ENCODE data around the gene TXNIP.

Gene TXNIP

GRCh38 chr1:145961109-145961424 is 35.3 kb downstream of the TXNIP start:
- Histone ChIP-seq H3K4me2 (ENCODE audit: low read length) (peak overlapping the region; percentile 98), H3K36me3 (replicated peaks; ENCODE audit: low read depth, low read length) (no peaks in the 10 kb centered on the region), H3K4me1 (ENCODE audit: low read length) (peaks cover 47% of the 10 kb centered on the region), H3K27ac (ENCODE audit: low read length) (no peak overlapping the region), H3K4me3 (ENCODE audit: low read length) (peak overlapping the region; percentile 81), H3K79me2 (ENCODE audit: low read length) (peaks cover 9% of the 10 kb centered on the region), H3K9ac (ENCODE audit: low read length) (peak overlapping the region; percentile 73; the same call in 1 of the 2 replicates), H4K20me1 (ENCODE audit: insufficient read depth, low read length) (no peaks in the 10 kb centered on the region), H3K27me3 (ENCODE audit: low read depth, low read length) (peaks cover 18% of the 10 kb centered on the region), H3K9me3 (ENCODE audit: insufficient read depth, low read length) (no peaks in the 10 kb centered on the region), H2AFZ (ENCODE audit: low read depth, low read length) (0 out of 2 replicates have a peak overlapping the region, but pooled peaks have one; percentile 24)
- TF ChIP-seq CTCF (IDR thresholded peaks at IDR 0.05; ENCODE audit: low read depth, low read length) (no peak), EZH2phosphoT487 (IDR thresholded peaks at IDR 0.05; ENCODE audit: low read depth) (no peak)

GRCh38 chr1:145960468-145961108 is 35.8 kb downstream of the TXNIP start:
- Histone ChIP-seq H3K79me2 (ENCODE audit: low read length) (peaks cover 9% of the 10 kb centered on the region), H3K4me3 (ENCODE audit: low read length) (peak overlapping the region; percentile 81), H3K27ac (ENCODE audit: low read length) (no peak overlapping the region), H3K36me3 (replicated peaks; ENCODE audit: low read depth, low read length) (no peaks in the 10 kb centered on the region), H3K27me3 (ENCODE audit: low read depth, low read length) (peaks cover 18% of the 10 kb centered on the region), H2AFZ (ENCODE audit: low read depth, low read length) (peak overlapping the region; percentile 24), H3K9ac (ENCODE audit: low read length) (peak overlapping the region; percentile 73), H4K20me1 (ENCODE audit: insufficient read depth, low read length) (no peaks in the 10 kb centered on the region), H3K4me1 (ENCODE audit: low read length) (peaks cover 50% of the 10 kb centered on the region), H3K4me2 (ENCODE audit: low read length) (peak overlapping the region; percentile 98), H3K9me3 (ENCODE audit: insufficient read depth, low read length) (no peaks in the 10 kb centered on the region)
- TF ChIP-seq EZH2phosphoT487 (IDR thresholded peaks at IDR 0.05; ENCODE audit: low read depth), result no peak
- no peak for TF ChIP-seq CTCF (IDR thresholded peaks at IDR 0.05; ENCODE audit: low read depth, low read length)

- H2AFZ ChIP-seq (ENCODE audit: low read depth, low read length), result no peak overlapping the region
- H3K27me3 ChIP-seq (ENCODE audit: low read depth, low read length), result peaks cover 18% of the 10 kb centered on the region
- no peaks in the 10 kb centered on the region for H4K20me1 ChIP-seq (ENCODE audit: insufficient read depth, low read length)
- no peaks in the 10 kb centered on the region for H3K36me3 ChIP-seq (replicated peaks; ENCODE audit: low read depth, low read length)
- H3K4me1 ChIP-seq (ENCODE audit: low read length), result peaks cover 45% of the 10 kb centered on the region
- H3K27ac ChIP-seq (ENCODE audit: low read length), result no peak overlapping the region
- peak overlapping the region; percentile 81 for H3K4me3 ChIP-seq (ENCODE audit: low read length)
- peaks cover 9% of the 10 kb centered on the region for H3K79me2 ChIP-seq (ENCODE audit: low read length)
- no peak overlapping the region for H3K9ac ChIP-seq (ENCODE audit: low read length)
- peak overlapping the region; percentile 98 for H3K4me2 ChIP-seq (ENCODE audit: low read length)
- H3K9me3 ChIP-seq (ENCODE audit: insufficient read depth, low read length), result no peaks in the 10 kb centered on the region
- TF ChIP-seq CTCF (IDR thresholded peaks at IDR 0.05; ENCODE audit: low read depth, low read length) (no peak), EZH2phosphoT487 (IDR thresholded peaks at IDR 0.05; ENCODE audit: low read depth) (no peak)
Observed at GRCh38 chr1:145959957-145960467, 36.4 kb downstream of the TXNIP start.

- TF ChIP-seq EZH2phosphoT487 (IDR thresholded peaks at IDR 0.05; ENCODE audit: low read depth), result no peak
- TF ChIP-seq CTCF (IDR thresholded peaks at IDR 0.05; ENCODE audit: low read depth, low read length), result no peak
- H3K4me1 ChIP-seq (ENCODE audit: low read length), result peaks cover 44% of the 10 kb centered on the region
- no peak overlapping the region for H3K27ac ChIP-seq (ENCODE audit: low read length)
- H3K4me2 ChIP-seq (ENCODE audit: low read length), result no peak overlapping the region
- H4K20me1 ChIP-seq (ENCODE audit: insufficient read depth, low read length), result no peaks in the 10 kb centered on the region
- H3K27me3 ChIP-seq (ENCODE audit: low read depth, low read length), result peaks cover 18% of the 10 kb centered on the region
- H3K9ac ChIP-seq (ENCODE audit: low read length), result no peak overlapping the region
- H2AFZ ChIP-seq (ENCODE audit: low read depth, low read length), result no peak overlapping the region
- H3K9me3 ChIP-seq (ENCODE audit: insufficient read depth, low read length), result no peaks in the 10 kb centered on the region
- no peak overlapping the region for H3K4me3 ChIP-seq (ENCODE audit: low read length)
- H3K36me3 ChIP-seq (replicated peaks; ENCODE audit: low read depth, low read length), result no peaks in the 10 kb centered on the region
- H3K79me2 ChIP-seq (ENCODE audit: low read length), result peaks cover 12% of the 10 kb centered on the region
Observed at GRCh38 chr1:145959333-145959732, 37.0 kb downstream of the TXNIP start.

Data from OCI-LY3 (cell line).